HG03175 (cell line): Measurements from ENCODE around the gene RADIL.
"Not testable (repeated sequence)": the region's sequence is repeated elsewhere in the genome, so short reads cannot be mapped to it uniquely, and the experiment has no call there.

ENCODE experiments used
- ATAC-seq: cut with Tn5 transposase; IDR thresholded peaks from one replicate; pipeline ENCODE4 v1.9.1; 2021; ENCODE audit warnings: mild to moderate bottlenecking, moderate library complexity; ENCODE audit not compliant: unreplicated experiment

RADIL gene

DNA sequence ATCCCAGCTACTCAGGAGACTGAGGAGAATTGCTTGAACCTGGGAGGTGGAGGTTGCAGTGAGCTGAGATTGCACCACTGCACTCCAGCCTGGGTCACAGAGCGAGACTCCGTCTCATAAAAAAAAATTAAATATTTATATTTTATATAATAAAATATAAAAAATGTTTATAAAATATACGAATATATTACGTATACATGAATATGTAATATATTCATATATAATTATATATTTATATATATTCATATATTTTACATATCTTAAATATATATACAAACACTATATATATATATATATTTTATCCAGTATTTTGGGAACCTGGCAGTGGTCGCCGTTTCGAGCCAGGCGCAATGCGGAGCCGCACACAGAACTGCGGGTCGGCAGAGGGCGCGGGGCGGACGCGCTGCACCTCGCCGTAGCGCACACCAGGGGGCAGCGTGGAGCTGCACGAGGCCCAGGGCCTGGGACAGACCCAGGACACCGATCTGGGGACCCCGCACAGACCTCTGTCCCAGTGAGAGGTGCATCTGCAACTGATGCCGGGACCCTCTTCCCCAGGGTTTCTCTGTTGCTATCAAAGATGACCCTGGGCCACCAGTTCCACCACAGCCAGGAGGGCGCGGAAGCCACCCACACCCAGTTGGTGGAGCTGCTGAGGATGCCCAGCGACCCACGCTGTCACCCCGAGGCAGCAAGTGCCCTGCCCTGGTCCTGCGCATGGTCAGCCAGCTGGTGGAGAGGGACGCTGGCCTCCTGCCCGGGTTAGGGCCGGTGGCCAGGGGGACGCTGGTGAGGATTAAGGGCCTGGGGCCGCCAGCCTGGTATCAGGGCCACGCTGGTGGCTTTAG lies 85.4 kb downstream of the RADIL start:
- ATAC-seq: peak; percentile 74

DNA sequence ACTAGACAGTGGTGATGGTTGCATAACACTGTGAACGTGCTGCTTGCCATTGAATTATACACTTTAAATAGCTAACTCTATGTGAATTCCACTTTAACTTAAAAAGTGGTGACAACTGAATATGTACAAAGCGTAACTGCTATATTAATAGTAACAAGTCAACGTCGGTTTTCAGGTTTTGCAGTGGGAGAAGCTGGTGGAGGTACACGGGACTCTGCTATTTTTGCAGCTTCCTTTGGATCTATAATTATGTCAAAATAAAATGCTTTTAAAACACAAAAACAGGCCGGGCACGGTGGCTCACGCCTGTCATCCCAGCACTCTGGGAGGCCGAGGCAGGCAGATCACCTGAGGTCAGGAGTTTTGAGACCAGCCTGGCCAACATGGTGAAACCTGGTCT lies 87.1 kb downstream of the RADIL start:
- ATAC-seq: no peak

DNA sequence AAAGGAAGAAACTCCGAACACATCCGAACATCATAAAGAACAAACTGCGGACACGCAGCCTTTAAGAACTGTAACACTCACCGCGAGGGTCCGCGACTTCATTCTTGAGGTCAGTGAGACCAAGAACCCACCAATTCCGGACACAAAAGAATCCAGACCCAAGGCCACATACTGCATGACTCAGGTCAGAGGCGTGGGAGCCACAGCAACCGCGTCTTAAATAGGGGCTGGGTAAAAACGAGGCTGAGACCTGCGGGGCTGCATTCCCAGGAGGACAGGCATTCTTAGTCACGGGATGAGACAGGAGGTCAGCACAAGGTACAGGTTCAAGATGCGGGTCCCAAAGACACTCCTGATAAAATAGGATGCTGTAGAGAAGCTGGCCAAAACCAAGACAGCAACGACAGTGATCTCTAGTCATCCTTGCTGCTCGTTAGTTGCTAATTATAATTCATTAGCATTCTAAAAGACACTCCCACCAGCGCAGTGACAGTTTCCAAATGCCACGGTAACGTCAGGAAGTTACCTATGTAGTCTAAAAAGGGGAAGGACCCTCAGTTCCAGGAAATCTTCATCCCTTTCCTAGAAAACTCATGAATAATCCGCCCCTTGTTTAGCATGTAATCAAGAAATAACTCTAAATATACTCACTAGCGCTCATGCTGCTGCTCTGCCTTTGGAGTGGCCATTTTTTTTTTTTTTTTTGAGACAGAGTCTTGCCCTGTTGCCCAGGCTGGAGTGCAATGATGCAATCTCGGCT lies 88.7 kb downstream of the RADIL start:
- ATAC-seq: no peak

DNA sequence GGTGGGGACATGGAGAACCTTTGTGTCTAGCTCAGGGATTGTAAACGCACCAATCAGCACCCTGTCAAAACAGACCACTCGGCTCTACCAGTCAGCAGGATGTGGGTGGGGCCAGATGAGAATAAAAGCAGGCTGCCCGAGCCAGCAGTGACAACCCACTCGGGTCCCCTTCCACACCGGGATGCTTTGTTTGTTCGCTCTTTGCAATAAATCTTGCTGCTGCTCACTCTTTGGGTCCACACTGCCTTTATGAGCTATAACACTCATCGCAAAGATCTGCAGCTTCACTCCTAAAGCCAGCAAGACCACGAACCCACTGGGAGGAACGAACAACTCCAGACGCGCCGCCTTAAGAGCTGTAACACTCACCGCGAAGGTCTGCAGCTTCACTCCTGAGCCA lies 89.3 kb downstream of the RADIL start:
- ATAC-seq: not testable (repeated sequence)

DNA sequence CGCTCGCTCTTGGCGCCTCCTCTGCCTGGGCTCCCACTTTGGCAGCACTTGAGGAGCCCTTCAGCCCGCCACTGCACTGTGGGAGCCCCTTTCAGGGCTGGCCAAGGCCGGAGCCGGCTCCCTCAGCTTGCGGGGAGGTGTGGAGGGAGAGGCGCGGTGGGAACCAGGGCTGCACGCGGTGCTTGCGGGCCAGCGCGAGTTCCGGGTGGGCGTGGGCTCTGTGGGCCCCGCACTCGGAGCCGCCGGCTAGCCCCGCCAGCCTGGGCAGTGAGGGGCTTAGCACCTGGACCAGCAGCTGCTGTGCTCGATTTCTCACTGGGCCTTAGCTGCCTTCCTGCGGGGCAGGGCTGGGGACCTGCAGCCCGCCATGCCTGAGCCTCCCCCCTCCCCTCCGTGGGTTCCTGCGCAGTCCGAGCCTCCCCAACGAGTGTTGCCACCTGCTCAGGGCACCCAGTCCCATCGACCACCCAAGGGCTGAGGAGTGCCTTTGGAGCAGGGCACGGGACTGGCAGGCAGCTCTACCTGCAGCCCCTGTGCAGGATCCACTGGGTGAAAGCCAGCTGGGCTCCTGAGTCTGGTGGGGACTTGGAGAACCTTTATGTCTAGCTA lies 90.0 kb downstream of the RADIL start:
- ATAC-seq: not testable (repeated sequence)

DNA sequence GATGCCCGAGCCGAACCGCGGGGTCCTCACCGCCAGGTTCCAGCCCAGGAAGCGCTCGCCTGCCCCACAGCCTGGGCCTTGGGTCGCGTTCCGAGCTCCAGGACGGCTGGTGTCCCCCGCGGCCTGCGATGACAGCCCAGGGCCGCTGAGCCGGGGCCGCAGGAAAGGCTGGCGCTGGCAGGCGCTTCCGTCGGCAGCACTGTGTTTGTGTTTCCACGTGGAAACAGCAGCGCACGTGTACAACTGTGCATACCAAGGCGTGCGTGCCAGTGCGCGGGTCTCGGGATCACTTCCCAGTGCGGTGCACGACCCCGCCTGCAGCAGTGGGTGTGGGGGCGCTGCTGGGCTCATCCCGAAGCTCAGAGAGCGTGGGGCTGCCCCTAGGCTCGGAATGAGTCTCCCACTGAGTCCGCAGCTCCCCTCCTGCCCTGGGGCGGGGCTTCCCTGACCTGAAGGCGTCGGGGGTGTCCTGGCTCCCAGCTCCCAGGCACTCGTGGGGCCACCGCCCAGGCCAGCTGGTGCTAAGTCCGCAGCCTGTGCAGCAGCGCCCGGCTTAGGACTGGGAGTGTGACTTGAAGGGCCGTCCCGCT lies 90.9 kb downstream of the RADIL start:
- no peak for ATAC-seq

DNA sequence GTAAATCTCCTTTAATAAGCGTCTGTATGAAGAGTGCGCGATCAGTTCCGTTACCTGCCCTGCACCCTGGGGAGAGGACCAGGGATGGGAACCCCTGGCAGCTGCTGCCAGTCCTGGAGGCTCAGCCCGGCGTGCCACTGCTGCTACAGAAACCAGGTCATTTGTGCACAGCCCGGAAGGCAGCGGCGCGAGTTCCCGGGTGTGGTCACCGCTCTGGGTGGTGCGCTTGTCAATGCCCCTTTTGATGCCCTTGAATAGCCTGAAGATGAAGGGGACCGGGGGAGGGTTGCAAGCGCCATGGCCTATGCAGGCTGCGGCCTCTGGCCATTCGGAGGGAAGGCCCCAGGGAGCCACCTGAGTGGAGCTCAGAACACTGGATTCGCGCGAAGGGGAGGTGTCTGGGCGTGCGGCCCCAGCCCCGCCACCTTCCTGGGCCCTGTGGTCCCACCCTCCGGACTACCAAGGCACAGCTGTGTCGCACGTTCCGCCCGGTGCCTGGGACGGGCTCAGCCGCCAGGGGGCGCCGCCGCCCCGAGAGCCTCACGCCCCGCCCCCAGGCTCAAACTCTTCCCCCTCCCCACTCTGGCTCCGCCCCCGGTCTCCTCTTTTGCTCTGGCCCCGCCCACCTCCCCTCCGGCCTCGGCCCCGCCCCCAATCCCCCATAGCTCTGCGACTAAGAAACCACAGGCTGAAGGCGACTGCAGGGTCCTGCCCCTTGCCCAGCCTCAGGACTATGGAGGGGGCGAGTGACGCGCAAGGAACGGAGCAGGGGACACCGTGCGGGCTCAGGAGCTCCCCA lies 91.6 kb downstream of the RADIL start:
- no peak for ATAC-seq

DNA sequence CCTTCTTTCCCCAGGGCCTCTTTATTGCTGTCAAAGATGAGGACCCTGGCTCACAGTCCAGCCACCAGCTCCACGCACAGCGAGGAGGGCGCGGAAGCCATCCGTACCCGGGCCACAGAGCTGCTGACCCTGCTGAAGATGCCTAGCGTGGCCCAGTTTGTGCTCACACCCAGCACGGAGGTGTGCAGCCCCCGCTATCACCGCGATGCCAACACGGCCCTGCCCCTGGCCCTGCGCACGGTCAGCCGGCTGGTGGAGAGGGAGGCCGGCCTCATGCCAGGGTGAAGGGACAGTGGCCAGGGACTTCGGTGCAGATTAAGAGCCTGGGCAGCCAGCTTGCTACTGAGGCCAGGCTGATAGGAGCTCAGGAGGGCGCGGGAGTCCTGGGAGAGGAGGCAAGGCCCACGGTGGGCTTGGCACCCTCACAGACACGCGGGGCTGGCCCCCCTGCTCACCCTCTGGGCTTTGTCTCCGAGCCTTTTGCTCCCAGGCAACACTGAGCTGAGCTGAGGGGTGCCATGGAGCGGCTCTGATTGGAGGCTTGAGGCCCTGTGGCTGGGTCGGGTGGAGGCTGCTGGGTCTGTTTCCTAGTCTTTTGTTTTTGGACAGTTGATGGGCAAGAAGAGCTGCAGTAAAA lies 92.3 kb downstream of the RADIL start:
- ATAC-seq: no peak

DNA sequence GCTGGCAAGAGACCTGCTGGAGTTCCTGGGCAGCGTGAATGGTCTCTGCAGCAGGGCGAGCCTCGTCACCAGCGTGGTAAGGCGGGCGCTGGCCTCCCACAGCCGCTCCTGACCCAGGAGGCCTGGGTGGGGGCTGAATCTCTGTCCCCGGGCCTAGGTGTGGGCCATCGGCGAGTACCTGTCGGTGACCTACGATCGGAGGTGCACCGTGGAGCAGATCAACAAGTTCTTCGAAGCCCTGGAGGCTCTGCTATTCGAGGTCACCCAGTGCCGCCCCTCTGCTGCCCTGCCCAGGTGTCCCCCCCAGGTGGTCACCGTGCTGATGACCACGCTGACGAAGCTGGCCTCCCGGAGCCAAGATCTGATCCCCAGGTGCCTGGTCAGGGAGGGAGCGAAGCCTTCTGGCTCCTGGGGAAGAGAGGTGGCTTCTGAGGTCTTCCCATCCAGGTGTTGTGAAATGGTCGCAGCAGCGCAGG lies 93.0 kb downstream of the RADIL start:
- ATAC-seq: no peak

DNA sequence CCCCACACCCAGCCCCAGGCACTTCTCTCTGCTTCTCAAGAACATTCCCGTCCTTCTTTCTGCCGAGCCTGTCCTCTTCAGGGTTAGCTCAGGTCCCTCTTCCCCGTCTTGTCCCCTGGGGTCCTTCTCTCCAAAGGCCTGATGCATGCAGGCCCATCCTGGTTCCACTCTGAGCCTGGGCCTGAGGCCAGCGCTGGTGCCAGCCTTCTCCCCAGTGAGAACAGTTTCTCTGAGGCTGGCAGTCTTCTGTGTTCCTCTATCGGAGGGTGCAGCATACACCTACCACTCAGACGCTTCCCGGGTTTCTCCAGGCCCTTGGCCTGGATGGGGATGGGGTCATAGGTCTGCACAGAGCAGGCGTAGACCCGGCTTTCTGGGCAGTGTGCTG lies 93.4 kb downstream of the RADIL start:
- no peak for ATAC-seq

DNA sequence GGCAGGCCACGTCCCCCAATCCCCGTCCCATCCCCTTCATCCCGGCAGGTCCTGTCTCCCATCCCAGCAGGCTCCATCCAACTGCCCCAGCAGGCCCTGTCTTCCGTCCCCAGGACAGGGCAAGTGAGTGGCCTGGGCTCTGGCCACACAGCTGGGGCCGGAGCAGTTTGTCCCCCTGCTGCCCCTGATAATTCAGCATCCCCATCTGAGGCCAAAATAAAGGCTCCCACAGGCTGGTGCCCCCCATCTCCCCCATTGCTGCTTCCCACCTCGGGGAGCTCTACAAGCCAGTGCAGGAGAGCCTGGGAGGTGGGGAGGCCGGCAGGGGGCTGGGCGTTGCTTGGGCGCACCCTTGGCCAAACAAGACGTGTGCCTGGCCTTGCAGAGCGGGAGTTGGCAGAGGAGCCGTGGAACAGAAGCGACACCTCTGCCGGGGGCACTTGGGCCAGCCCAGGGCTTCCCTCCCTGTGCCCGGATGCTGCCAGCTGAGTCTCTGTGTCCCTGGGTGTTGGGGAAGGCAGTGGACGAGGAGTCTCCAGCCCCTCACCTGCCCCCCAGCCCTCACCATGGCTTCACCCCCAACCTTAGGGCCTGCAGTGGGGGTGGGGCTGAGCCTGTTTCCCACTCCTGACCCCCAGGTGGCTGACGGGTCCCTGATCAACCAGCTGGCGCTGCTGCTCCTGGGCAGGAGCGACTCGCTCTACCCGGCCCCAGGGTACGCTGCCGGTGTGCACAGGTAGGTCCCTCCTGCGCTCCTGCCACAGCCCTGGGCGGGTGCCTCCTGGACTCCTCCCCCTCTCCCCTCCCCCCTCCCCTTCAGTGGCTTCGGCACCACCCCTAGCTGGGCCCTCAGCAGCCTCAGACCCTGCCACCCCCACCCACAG lies 94.1 kb downstream of the RADIL start:
- ATAC-seq: no peak

DNA sequence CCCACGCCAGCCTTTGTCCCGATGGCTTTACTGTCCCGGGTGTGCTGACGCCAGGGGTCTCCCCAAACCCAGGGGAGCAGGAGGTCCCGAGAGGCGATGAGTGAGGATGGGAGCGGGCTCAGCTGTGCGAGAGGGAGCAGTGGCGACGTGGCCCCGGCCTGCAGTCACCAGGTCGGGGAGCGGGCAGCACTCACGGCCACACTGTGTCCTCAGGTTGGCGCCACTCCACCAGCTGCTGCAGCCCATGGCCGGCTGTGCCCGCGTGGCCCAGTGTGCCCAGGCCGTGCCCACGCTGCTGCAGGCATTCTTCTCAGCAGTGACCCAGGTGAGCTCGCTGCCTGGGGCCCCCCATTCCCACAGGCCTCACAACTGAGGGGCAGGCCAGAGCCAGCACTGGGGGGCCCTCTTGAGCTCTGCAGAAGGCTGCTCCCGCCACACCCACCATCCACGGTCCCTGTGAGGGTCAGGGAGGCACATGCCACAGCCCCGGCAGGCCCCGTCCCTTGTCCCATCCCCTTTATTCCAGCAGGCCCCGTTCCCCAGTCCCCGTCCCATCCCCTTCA lies 94.8 kb downstream of the RADIL start:
- ATAC-seq: no peak

DNA sequence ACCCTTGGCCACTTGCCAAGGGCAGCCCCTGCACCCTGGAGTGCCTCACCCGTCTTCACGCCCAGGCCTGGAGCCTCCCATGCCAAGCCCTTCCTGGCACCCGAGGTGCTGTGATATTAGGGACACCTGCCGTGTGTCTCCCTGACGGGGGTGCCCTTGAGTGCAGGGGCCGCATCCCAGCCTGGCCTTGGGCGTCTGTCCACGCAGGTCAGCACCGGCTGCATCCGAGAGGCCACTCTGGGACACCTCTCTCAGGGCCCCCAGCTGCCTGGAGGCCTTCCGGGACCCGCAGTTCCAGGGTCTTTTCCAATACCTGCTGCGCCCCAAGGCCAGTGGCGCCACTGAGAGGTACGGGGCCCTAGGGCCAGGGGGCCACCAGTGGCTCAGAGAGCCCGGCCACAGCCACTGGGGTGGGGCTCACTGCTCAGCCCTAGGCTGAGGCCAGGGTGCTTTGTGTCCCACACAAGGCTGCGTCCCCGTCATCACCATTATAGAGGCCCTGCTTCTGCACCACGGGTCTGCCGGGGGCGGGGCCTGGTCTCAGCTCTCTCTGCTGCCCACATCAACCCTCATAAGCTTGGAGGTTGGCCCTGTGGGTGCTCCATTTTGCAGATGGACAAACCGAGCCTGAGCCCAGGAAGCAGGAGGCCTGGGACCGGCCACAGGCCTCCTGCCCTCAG lies 95.4 kb downstream of the RADIL start:
- no peak for ATAC-seq

DNA sequence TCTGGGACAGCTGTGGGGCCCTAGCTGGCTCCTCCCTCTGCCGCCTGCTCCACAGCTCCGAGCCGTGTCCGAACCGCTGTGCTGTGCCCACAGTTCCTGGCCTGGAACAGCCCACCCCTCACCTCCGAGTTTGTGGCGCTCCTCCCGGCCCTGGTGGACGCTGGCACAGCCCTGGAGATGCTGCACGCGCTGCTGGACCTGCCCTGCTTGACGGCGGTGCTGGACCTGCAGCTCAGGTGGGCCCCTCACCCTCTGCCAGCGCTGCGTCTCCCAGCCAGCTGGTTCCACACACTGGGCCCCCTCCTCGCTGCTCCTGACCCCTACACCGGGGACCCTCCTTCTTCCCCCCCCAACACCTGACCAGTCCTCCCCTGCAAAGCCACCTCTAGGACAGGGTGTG lies 96.0 kb downstream of the RADIL start:
- no peak for ATAC-seq

DNA sequence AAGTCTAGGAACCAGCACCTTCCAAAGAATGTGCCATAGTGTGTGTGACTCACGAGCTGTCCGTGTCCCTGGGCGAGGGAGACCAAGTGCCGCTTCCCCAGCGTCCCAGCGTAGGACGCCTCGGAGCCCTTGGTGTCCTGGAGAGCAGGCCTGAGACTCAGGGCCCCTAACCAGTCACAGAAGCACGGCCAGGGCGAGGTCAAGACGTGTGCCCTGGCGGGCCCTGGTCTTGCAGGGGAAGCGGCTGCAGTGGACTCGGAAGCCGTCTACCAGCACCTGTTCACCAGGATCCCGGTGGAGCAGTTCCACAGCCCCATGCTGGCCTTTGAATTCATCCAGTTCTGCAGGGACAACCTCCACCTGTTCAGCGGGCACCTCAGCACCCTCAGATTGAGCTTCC lies 97.5 kb downstream of the RADIL start:
- ATAC-seq: no peak

DNA sequence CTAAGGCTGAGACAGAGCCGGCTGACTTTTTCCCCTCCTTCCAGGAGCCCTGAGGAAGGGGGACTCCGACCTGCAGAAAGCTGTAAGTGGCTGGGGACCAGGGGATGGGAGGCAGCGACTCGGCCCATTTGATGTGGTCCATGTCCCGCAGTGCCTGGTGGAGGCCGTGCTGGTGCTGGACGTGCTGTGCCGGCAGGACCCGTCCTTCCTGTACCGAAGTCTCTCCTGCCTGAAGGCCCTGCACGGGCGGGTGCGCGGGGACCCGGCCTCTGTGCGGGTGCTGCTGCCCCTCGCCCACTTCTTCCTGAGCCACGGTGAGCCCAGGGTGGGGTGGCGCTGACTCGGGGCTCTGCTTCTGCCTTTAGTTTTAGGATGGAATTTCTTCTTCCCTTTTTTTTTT lies 98.1 kb downstream of the RADIL start:
- ATAC-seq: no peak

DNA sequence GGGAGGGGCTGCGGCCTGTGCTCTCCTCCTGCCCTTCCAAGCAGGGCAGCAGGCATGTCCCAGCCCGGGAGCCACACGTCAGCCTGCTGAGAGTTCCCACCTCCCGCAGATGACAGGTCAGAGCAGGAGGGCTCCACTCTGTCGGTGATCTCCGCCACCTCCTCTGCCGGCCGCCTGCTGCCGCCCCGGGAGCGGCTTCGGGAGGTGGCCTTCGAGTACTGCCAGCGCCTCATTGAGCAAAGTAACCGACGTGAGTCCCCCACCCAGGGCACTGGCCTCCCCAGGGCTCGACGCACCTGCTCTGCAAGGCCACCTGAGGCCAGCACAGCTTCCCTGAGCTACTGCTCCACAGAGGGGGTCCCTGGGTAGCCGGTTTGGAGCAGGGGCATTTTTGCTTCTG lies 98.7 kb downstream of the RADIL start:
- ATAC-seq: no peak

DNA sequence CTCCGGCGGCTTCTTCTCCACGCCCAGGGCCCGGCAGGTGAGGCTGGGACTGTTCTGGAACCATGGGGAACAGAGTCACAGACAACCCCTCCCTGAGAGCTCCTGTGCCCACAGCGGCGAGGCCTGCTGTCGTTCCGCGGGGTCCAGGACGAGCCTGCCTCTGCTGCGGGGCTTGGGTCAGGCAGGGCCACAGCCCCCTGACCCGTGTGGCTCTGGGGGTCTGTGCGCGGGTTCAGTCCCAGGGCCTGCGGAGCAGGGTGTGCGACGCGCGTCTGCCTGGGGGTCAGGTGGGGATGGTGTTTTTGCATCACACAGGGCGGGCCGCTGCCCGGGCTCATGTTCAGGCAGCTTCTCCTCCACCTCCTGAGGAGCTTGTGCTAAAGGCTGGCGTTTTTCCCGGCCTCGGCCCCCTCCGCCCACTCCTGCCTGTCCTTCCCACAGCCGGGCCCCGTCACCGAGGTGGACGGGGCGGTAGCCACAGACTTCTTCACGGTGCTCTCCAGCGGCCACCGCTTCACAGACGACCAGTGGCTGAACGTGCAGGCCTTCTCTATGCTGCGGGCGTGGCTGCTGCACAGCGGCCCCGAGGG lies 99.7 kb downstream of the RADIL start:
- ATAC-seq: no peak
